PC-3 (cell line): ENCODE data around the gene DNAAF1. TPM values are rescaled to one million over a fixed set of nuclear protein-coding genes. Genes with fewer than 3 reads are reported as not detected.

Source experiments
- ATAC-seq: fragments of 200-7000 bp; cut with Tn5 transposase; 2 replicates; pipeline ENCODE4 v1.9.1; 2020; ENCODE audit warnings: mild to moderate bottlenecking, moderate library complexity
- BruUV-seq: library from RNA; stranded (reverse); fragments of 400-500 nt; replicated peaks from 2 replicates; lab custom pipeline; 2021; lab: Mats Ljungman, UMichigan
- CTCF ChIA-PET: fragments of 300-600 bp; sonication (Branson Sonifier 250); formaldehyde crosslinking; loops from one replicate; lab custom pipeline; 2022; ENCODE audit warnings: antibody characterized with exemption; lab: Charles Lee
- POLR2A ChIA-PET: fragments of 300-600 bp; sonication (Branson Sonifier 250); formaldehyde crosslinking; loops from one replicate; lab custom pipeline; 2022; ENCODE audit warnings: antibody characterized with exemption; ENCODE audit not compliant: unreplicated experiment; lab: Charles Lee
- DNase-seq: peaks from one replicate; pipeline ENCODE4 v3.0.0-alpha.2; 2015
- H2AFZ ChIP-seq: fragments of 300-600 bp; sonication (generic); 2 replicates; pipeline ENCODE4 v1.6.0; 2016; ENCODE audit warnings: antibody characterized with exemption, low read length
- H3F3A ChIP-seq: fragments of 300-600 bp; sonication (generic); one replicate; pipeline ENCODE4 v1.6.0; 2017; ENCODE audit warnings: antibody characterized with exemption, low read length, control low read depth, mild to moderate bottlenecking; ENCODE audit not compliant: unreplicated experiment
- H3K27ac ChIP-seq: fragments of 300-600 bp; sonication (generic); 2 replicates; pipeline ENCODE4 v1.5.1; 2016; ENCODE audit warnings: mild to moderate bottlenecking, low read length
- H3K27me3 ChIP-seq: fragments of 300-600 bp; sonication (generic); 2 replicates; pipeline ENCODE4 v1.6.1; 2016; ENCODE audit warnings: low read length, mixed read lengths
- H3K36me3 ChIP-seq: fragments of 300-600 bp; sonication (generic); 2 replicates; pipeline ENCODE4 v1.6.1; 2016; ENCODE audit warnings: low read depth, mixed run types, low read length, mixed read lengths
- H3K4me1 ChIP-seq: fragments of 300-600 bp; sonication (generic); 2 replicates; pipeline ENCODE4 v1.5.1; 2016; ENCODE audit warnings: low read length; ENCODE audit not compliant: insufficient read depth
- H3K4me2 ChIP-seq: fragments of 300-600 bp; sonication (generic); 2 replicates; pipeline ENCODE4 v1.6.0; 2016; ENCODE audit warnings: low read length
- H3K4me3 ChIP-seq: fragments of 300-600 bp; sonication (generic); 2 replicates; pipeline ENCODE4 v1.5.1; 2016; ENCODE audit warnings: mild to moderate bottlenecking, low read length, mixed read lengths
- H3K79me2 ChIP-seq: fragments of 300-600 bp; sonication (generic); 2 replicates; pipeline ENCODE4 v1.6.1; 2017; ENCODE audit warnings: low read length, mixed read lengths
- H3K9ac ChIP-seq: fragments of 300-600 bp; sonication (generic); 2 replicates; pipeline ENCODE4 v1.6.0; 2016; ENCODE audit warnings: mild to moderate bottlenecking, low read length
- H3K9me2 ChIP-seq: fragments of 300-600 bp; sonication (generic); replicated peaks from 2 replicates; pipeline ENCODE4 v1.6.1; 2016; ENCODE audit warnings: mixed run types, low read length, mixed read lengths
- H3K9me3 ChIP-seq: fragments of 300-600 bp; sonication (generic); 2 replicates; pipeline ENCODE4 v1.6.1; 2016; ENCODE audit warnings: low read length, mixed read lengths
- H4K20me1 ChIP-seq: fragments of 300-600 bp; sonication (generic); 2 replicates; pipeline ENCODE4 v1.6.1; 2016; ENCODE audit warnings: low read length, mixed read lengths
- EZH2 ChIP-seq: fragments of 300-600 bp; sonication (generic); IDR thresholded peaks from one replicate; pipeline ENCODE4 v1.6.1; 2017; ENCODE audit warnings: antibody characterized with exemption, mild to moderate bottlenecking, low read length; ENCODE audit not compliant: unreplicated experiment
- EZH2phosphoT487 ChIP-seq: fragments of 300-600 bp; sonication (generic); IDR thresholded peaks from 2 replicates; pipeline ENCODE4 v1.6.1; 2018; ENCODE audit warnings: mild to moderate bottlenecking, antibody characterized with exemption, low read length, borderline replicate concordance
- intact Hi-C: fragments of 100-400 bp; cut with micrococcal nuclease; formaldehyde crosslinking; loops from 2 replicates; pipeline ENCODE4 v1.9.0; 2023
- total RNA-seq: library from RNA; depleted of rRNA; stranded (reverse); fragments of >200 nt; gene quantifications from 2 replicates; pipeline ENCODE4 v1.2.3, GENCODE V29; 2014
- TF ChIP-seq, protein P1 (sequence below): fragments of 300-600 bp; sonication (generic); conservative IDR thresholded peaks from 2 replicates; pipeline ENCODE4 v1.5.1; 2017; ENCODE audit warnings: antibody characterized with exemption, low read depth, mild to moderate bottlenecking, low read length

The DNAAF1 gene
- total RNA-seq, 1 experiment from 2014 or later = not detected

- no peak for TF ChIP-seq EZH2phosphoT487
- TF ChIP-seq, protein P1, sequence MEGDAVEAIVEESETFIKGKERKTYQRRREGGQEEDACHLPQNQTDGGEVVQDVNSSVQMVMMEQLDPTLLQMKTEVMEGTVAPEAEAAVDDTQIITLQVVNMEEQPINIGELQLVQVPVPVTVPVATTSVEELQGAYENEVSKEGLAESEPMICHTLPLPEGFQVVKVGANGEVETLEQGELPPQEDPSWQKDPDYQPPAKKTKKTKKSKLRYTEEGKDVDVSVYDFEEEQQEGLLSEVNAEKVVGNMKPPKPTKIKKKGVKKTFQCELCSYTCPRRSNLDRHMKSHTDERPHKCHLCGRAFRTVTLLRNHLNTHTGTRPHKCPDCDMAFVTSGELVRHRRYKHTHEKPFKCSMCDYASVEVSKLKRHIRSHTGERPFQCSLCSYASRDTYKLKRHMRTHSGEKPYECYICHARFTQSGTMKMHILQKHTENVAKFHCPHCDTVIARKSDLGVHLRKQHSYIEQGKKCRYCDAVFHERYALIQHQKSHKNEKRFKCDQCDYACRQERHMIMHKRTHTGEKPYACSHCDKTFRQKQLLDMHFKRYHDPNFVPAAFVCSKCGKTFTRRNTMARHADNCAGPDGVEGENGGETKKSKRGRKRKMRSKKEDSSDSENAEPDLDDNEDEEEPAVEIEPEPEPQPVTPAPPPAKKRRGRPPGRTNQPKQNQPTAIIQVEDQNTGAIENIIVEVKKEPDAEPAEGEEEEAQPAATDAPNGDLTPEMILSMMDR = no peak
- TF ChIP-seq EZH2 = no peak
- intact Hi-C loops = loop anchor here (5.0 kb wide), 1 partner anchor 221 kb away; no protein-coding TSS in a partner anchor
- H3K9me2 ChIP-seq = no peaks in the 10 kb centered on the region
- H3F3A ChIP-seq = no peaks in the 10 kb centered on the region
- H3K9me3 ChIP-seq = no peaks in the 10 kb centered on the region
- no TSS peak for BruUV-seq
- H3K36me3 ChIP-seq = no peaks in the 10 kb centered on the region; the same call in 1 of the 2 replicates
- no peaks in the 10 kb centered on the region for H3K79me2 ChIP-seq
- no peaks in the 10 kb centered on the region for H3K27me3 ChIP-seq
- no peak overlapping the region for H3K4me2 ChIP-seq
- ATAC-seq (no peak), DNase-seq (no peak)
- ChIA-PET CTCF (interaction anchor here (0.6 to 1.6 kb wide), 1 partner anchor 9 kb away, joined by 3 to 5 read pairs; the partner anchor contains the start of gene TAF1C), POLR2A (no interaction called here)
- no peak overlapping the region for H2AFZ ChIP-seq
- no peak overlapping the region for H3K9ac ChIP-seq
- peaks cover 20% of the 10 kb centered on the region for H3K4me1 ChIP-seq
- no peak overlapping the region for H3K4me3 ChIP-seq
- no peaks in the 10 kb centered on the region for H4K20me1 ChIP-seq
- H3K27ac ChIP-seq = no peak overlapping the region
Measured at GRCh38 chr16:84178146-84178765, 33.1 kb downstream of the DNAAF1 start.

- Histone ChIP-seq H3K27ac (no peak overlapping the region), H3K4me3 (no peak overlapping the region), H3K27me3 (no peaks in the 10 kb centered on the region), H3K9me2 (no peaks in the 10 kb centered on the region), H3K79me2 (peaks cover under 1% of the 10 kb centered on the region; the same call in 1 of the 2 replicates), H3K9ac (no peak overlapping the region), H3K36me3 (no peaks in the 10 kb centered on the region; the same call in 1 of the 2 replicates), H4K20me1 (no peaks in the 10 kb centered on the region), H3K4me2 (no peak overlapping the region), H2AFZ (no peak overlapping the region), H3K9me3 (no peaks in the 10 kb centered on the region), H3K4me1 (peaks cover 20% of the 10 kb centered on the region), H3F3A (no peaks in the 10 kb centered on the region)
- no TSS peak for BruUV-seq
- ChIA-PET POLR2A (interaction anchor here (0.6 kb wide), 1 partner anchor 43 kb away, joined by 4 read pairs; no protein-coding TSS in a partner anchor), CTCF (interaction anchor here (0.6 kb wide), 1 partner anchor 8 kb away, joined by 3 read pairs; the partner anchor contains the start of gene TAF1C)
- TF ChIP-seq, protein P1 = no peak
- no peak for TF ChIP-seq EZH2
- no peak for TF ChIP-seq EZH2phosphoT487
- DNase-seq (no peak), ATAC-seq (no peak)
- intact Hi-C loops = loop anchor here (5.0 kb wide), 1 partner anchor 222 kb away; no protein-coding TSS in a partner anchor
Measured at GRCh38 chr16:84178892-84179611, 33.9 kb downstream of the DNAAF1 start.
